PC-3 (cell line): ENCODE measurements around the gene KRT1. TPM values are rescaled to one million over a fixed set of nuclear protein-coding genes. Genes with fewer than 3 reads are reported as not detected.

ENCODE experiments used
- ATAC-seq: fragments of 200-7000 bp; cut with Tn5 transposase; 2 replicates; pipeline ENCODE4 v1.9.1; 2020; ENCODE audit warnings: mild to moderate bottlenecking, moderate library complexity
- BruUV-seq: library from RNA; stranded (reverse); fragments of 400-500 nt; replicated peaks from 2 replicates; lab custom pipeline; 2021; lab: Mats Ljungman, UMichigan
- CTCF ChIA-PET: fragments of 300-600 bp; sonication (Branson Sonifier 250); formaldehyde crosslinking; loops from one replicate; lab custom pipeline; 2022; ENCODE audit warnings: antibody characterized with exemption; lab: Charles Lee
- POLR2A ChIA-PET: fragments of 300-600 bp; sonication (Branson Sonifier 250); formaldehyde crosslinking; loops from one replicate; lab custom pipeline; 2022; ENCODE audit warnings: antibody characterized with exemption; ENCODE audit not compliant: unreplicated experiment; lab: Charles Lee
- DNase-seq: peaks from one replicate; pipeline ENCODE4 v3.0.0-alpha.2; 2015
- H2AFZ ChIP-seq: fragments of 300-600 bp; sonication (generic); 2 replicates; pipeline ENCODE4 v1.6.0; 2016; ENCODE audit warnings: antibody characterized with exemption, low read length
- H3F3A ChIP-seq: fragments of 300-600 bp; sonication (generic); one replicate; pipeline ENCODE4 v1.6.0; 2017; ENCODE audit warnings: antibody characterized with exemption, low read length, control low read depth, mild to moderate bottlenecking; ENCODE audit not compliant: unreplicated experiment
- H3K27ac ChIP-seq: fragments of 300-600 bp; sonication (generic); 2 replicates; pipeline ENCODE4 v1.5.1; 2016; ENCODE audit warnings: mild to moderate bottlenecking, low read length
- H3K27me3 ChIP-seq: fragments of 300-600 bp; sonication (generic); 2 replicates; pipeline ENCODE4 v1.6.1; 2016; ENCODE audit warnings: low read length, mixed read lengths
- H3K36me3 ChIP-seq: fragments of 300-600 bp; sonication (generic); 2 replicates; pipeline ENCODE4 v1.6.1; 2016; ENCODE audit warnings: low read depth, mixed run types, low read length, mixed read lengths
- H3K4me1 ChIP-seq: fragments of 300-600 bp; sonication (generic); 2 replicates; pipeline ENCODE4 v1.5.1; 2016; ENCODE audit warnings: low read length; ENCODE audit not compliant: insufficient read depth
- H3K4me2 ChIP-seq: fragments of 300-600 bp; sonication (generic); 2 replicates; pipeline ENCODE4 v1.6.0; 2016; ENCODE audit warnings: low read length
- H3K4me3 ChIP-seq: fragments of 300-600 bp; sonication (generic); 2 replicates; pipeline ENCODE4 v1.5.1; 2016; ENCODE audit warnings: mild to moderate bottlenecking, low read length, mixed read lengths
- H3K79me2 ChIP-seq: fragments of 300-600 bp; sonication (generic); 2 replicates; pipeline ENCODE4 v1.6.1; 2017; ENCODE audit warnings: low read length, mixed read lengths
- H3K9ac ChIP-seq: fragments of 300-600 bp; sonication (generic); 2 replicates; pipeline ENCODE4 v1.6.0; 2016; ENCODE audit warnings: mild to moderate bottlenecking, low read length
- H3K9me2 ChIP-seq: fragments of 300-600 bp; sonication (generic); replicated peaks from 2 replicates; pipeline ENCODE4 v1.6.1; 2016; ENCODE audit warnings: mixed run types, low read length, mixed read lengths
- H3K9me3 ChIP-seq: fragments of 300-600 bp; sonication (generic); 2 replicates; pipeline ENCODE4 v1.6.1; 2016; ENCODE audit warnings: low read length, mixed read lengths
- H4K20me1 ChIP-seq: fragments of 300-600 bp; sonication (generic); 2 replicates; pipeline ENCODE4 v1.6.1; 2016; ENCODE audit warnings: low read length, mixed read lengths
- EZH2 ChIP-seq: fragments of 300-600 bp; sonication (generic); IDR thresholded peaks from one replicate; pipeline ENCODE4 v1.6.1; 2017; ENCODE audit warnings: antibody characterized with exemption, mild to moderate bottlenecking, low read length; ENCODE audit not compliant: unreplicated experiment
- EZH2phosphoT487 ChIP-seq: fragments of 300-600 bp; sonication (generic); IDR thresholded peaks from 2 replicates; pipeline ENCODE4 v1.6.1; 2018; ENCODE audit warnings: mild to moderate bottlenecking, antibody characterized with exemption, low read length, borderline replicate concordance
- intact Hi-C: fragments of 100-400 bp; cut with micrococcal nuclease; formaldehyde crosslinking; loops from 2 replicates; pipeline ENCODE4 v1.9.0; 2023
- total RNA-seq: library from RNA; depleted of rRNA; stranded (reverse); fragments of >200 nt; gene quantifications from 2 replicates; pipeline ENCODE4 v1.2.3, GENCODE V29; 2014
- TF ChIP-seq, protein P1 (sequence below): fragments of 300-600 bp; sonication (generic); conservative IDR thresholded peaks from 2 replicates; pipeline ENCODE4 v1.5.1; 2017; ENCODE audit warnings: antibody characterized with exemption, low read depth, mild to moderate bottlenecking, low read length

KRT1 gene
- total RNA-seq, 1 experiment from 2014 or later = not detected

- Histone ChIP-seq H4K20me1 (no peaks in the 10 kb centered on the region), H3F3A (no peaks in the 10 kb centered on the region), H3K4me2 (no peak overlapping the region), H3K4me1 (no peaks in the 10 kb centered on the region), H3K36me3 (no peaks in the 10 kb centered on the region), H2AFZ (no peak overlapping the region), H3K79me2 (no peaks in the 10 kb centered on the region), H3K9me2 (no peaks in the 10 kb centered on the region), H3K27me3 (0 out of 2 replicates have a peak, but pooled peaks cover 12% of the 10 kb centered on the region), H3K4me3 (no peak overlapping the region), H3K9ac (no peak overlapping the region), H3K27ac (no peak overlapping the region), H3K9me3 (no peaks in the 10 kb centered on the region)
- no peak for ATAC-seq
- TF ChIP-seq, protein P1, sequence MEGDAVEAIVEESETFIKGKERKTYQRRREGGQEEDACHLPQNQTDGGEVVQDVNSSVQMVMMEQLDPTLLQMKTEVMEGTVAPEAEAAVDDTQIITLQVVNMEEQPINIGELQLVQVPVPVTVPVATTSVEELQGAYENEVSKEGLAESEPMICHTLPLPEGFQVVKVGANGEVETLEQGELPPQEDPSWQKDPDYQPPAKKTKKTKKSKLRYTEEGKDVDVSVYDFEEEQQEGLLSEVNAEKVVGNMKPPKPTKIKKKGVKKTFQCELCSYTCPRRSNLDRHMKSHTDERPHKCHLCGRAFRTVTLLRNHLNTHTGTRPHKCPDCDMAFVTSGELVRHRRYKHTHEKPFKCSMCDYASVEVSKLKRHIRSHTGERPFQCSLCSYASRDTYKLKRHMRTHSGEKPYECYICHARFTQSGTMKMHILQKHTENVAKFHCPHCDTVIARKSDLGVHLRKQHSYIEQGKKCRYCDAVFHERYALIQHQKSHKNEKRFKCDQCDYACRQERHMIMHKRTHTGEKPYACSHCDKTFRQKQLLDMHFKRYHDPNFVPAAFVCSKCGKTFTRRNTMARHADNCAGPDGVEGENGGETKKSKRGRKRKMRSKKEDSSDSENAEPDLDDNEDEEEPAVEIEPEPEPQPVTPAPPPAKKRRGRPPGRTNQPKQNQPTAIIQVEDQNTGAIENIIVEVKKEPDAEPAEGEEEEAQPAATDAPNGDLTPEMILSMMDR = no peak
- no TSS peak for BruUV-seq
- CTCF ChIA-PET = no interaction called here
- intact Hi-C loops = no loop called here
- no peak for DNase-seq
- POLR2A ChIA-PET = no interaction called here
Measured at GRCh38 chr12:52632656-52633055, 47.6 kb downstream of the KRT1 start.

DNA sequence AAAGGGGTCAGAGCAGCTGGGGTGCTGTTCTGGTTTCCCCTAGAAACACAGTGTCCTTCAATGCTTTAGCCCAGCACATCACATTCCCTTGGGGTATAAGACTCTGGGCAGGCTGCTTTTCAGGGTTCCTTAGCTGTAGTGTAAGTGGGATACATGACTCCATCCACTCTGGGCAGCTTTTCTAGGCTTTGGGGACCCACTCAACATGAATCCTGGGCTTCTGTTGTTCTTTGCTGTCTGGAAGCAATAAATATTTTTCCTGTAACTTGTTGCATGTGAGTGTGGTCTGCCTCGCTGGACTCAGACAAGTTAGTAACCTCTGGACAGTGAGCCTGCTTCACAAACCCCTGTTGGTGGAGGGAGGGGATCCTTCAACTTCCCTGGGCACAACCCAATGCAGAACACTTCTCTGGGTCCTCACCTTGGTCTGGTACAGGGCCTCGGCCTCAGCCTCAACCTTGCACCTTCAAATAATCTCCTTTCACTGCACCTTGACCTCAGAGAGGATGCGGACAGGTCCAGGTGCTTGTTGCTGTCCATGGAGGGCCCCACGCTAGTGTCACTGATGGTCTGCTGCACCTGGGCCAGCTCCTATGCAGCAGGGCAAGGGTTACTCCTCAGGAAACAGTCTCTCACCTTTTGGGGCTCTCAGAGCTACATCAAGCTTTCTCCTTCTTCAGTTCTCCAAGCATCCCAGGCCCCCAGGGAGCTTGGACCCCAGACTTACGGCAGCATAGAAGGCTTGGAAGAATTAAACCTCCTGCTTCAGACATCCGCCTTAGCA lies 48.3 kb downstream of the KRT1 start:
- Histone ChIP-seq H3K9ac (no peak overlapping the region), H3K27me3 (0 out of 2 replicates have a peak, but pooled peaks cover 12% of the 10 kb centered on the region), H3K36me3 (no peaks in the 10 kb centered on the region), H2AFZ (no peak overlapping the region), H3K4me3 (no peak overlapping the region), H3K79me2 (no peaks in the 10 kb centered on the region), H3K27ac (no peak overlapping the region), H3K4me2 (no peak overlapping the region), H3K4me1 (no peaks in the 10 kb centered on the region), H4K20me1 (no peaks in the 10 kb centered on the region), H3F3A (no peaks in the 10 kb centered on the region), H3K9me3 (no peaks in the 10 kb centered on the region), H3K9me2 (no peaks in the 10 kb centered on the region)
- DNase-seq (no peak), ATAC-seq (no peak)
- TF ChIP-seq EZH2 (no peak), EZH2phosphoT487 (no peak)
- TF ChIP-seq, protein P1 = no peak
- ChIA-PET CTCF (no interaction called here), POLR2A (no interaction called here)
- BruUV-seq = no TSS peak
- intact Hi-C loops = no loop called here

GRCh38 chr12:52631264-52631663 lies 48.9 kb downstream of the KRT1 start:
- Histone ChIP-seq H3F3A (no peaks in the 10 kb centered on the region), H3K27ac (no peak overlapping the region), H4K20me1 (no peaks in the 10 kb centered on the region), H3K4me3 (no peak overlapping the region), H3K4me1 (no peaks in the 10 kb centered on the region), H3K79me2 (no peaks in the 10 kb centered on the region), H3K36me3 (no peaks in the 10 kb centered on the region), H3K9me3 (no peaks in the 10 kb centered on the region), H3K4me2 (no peak overlapping the region), H2AFZ (no peak overlapping the region), H3K27me3 (0 out of 2 replicates have a peak, but pooled peaks cover 12% of the 10 kb centered on the region), H3K9me2 (no peaks in the 10 kb centered on the region), H3K9ac (no peak overlapping the region)
- intact Hi-C loops = no loop called here
- CTCF ChIA-PET = no interaction called here
- ATAC-seq = no peak
- no peak for DNase-seq
- BruUV-seq = no TSS peak
- POLR2A ChIA-PET = no interaction called here
- TF ChIP-seq, protein P1 = no peak
- TF ChIP-seq EZH2 = no peak
- no peak for TF ChIP-seq EZH2phosphoT487
